NCI-H187 (cell line): ENCODE measurements around the gene PCDH1.

Experiments
- DNase-seq, 2 experiments: peaks; one replicate each; lab custom pipeline; 2025; lab: John Stamatoyannopoulos, UW

The PCDH1 gene

GRCh38 chr5:141853895-141854626 lies 24.1 kb downstream of the PCDH1 start:
- DNase-seq: no peak

GRCh38 chr5:141852448-141852847 lies 25.8 kb downstream of the PCDH1 start:
- DNase-seq: no peak

- no peak for DNase-seq
Measured at GRCh38 chr5:141851195-141851874, 26.9 kb downstream of the PCDH1 start.

- no peak for DNase-seq
Measured at GRCh38 chr5:141850786-141851185, 27.4 kb downstream of the PCDH1 start.

- DNase-seq: no peak
Measured at GRCh38 chr5:141850244-141850768, 27.9 kb downstream of the PCDH1 start.

GRCh38 chr5:141849415-141850243 lies 28.6 kb downstream of the PCDH1 start:
- peak; percentile 73 to 76 for DNase-seq

GRCh38 chr5:141848744-141849414 lies 29.3 kb downstream of the PCDH1 start:
- no peak for DNase-seq

GRCh38 chr5:141846031-141846430 lies 32.2 kb downstream of the PCDH1 start:
- DNase-seq: no peak

GRCh38 chr5:141845371-141845851 lies 32.8 kb downstream of the PCDH1 start:
- no peak for DNase-seq

GRCh38 chr5:141844414-141845097 lies 33.7 kb downstream of the PCDH1 start:
- no peak for DNase-seq

- DNase-seq: no peak
Measured at GRCh38 chr5:141843156-141843927, 34.9 kb downstream of the PCDH1 start.

- no peak for DNase-seq
Measured at GRCh38 chr5:141841378-141842180, 36.6 kb downstream of the PCDH1 start.

GRCh38 chr5:141840826-141841360 lies 37.3 kb downstream of the PCDH1 start:
- DNase-seq: no peak

GRCh38 chr5:141840280-141840812 lies 37.9 kb downstream of the PCDH1 start:
- no peak for DNase-seq

- no peak for DNase-seq
Measured at GRCh38 chr5:141839015-141839513, 39.1 kb downstream of the PCDH1 start.

GRCh38 chr5:141838326-141839014 lies 39.7 kb downstream of the PCDH1 start:
- no peak for DNase-seq

- no peak for DNase-seq
Measured at GRCh38 chr5:141835928-141836670, 42.1 kb downstream of the PCDH1 start.
